Neuronal stem cell (in vitro differentiated cells): ENCODE measurements around the gene PLPP4.
"Not testable (repeated sequence)": the region's sequence is repeated elsewhere in the genome, so short reads cannot be mapped to it uniquely, and the experiment has no call there.

Experiments used
- DNase-seq: peaks from one replicate; pipeline ENCODE4 v3.0.0-alpha.2; 2013; ENCODE audit warnings: low spot score
- H2AFZ ChIP-seq: one replicate; pipeline ENCODE4 v1.6.1; 2013; ENCODE audit warnings: mild to moderate bottlenecking, low read length, inconsistent platforms
- H2AK5ac ChIP-seq: 2 replicates; pipeline ENCODE4 v1.6.1; 2013; ENCODE audit warnings: low read depth, mild to moderate bottlenecking, inconsistent platforms, low read length, moderate library complexity, mixed read lengths
- H2BK120ac ChIP-seq: 2 replicates; pipeline ENCODE4 v1.6.1; 2013; ENCODE audit warnings: low read depth, mild to moderate bottlenecking, inconsistent platforms, low read length, moderate library complexity, mixed read lengths
- H2BK12ac ChIP-seq: one replicate; pipeline ENCODE4 v1.6.1; 2013; ENCODE audit warnings: low read length, inconsistent platforms
- H2BK15ac ChIP-seq: 2 replicates; pipeline ENCODE4 v1.6.1; 2013; ENCODE audit warnings: mild to moderate bottlenecking, low read length, inconsistent platforms, mixed read lengths
- H2BK5ac ChIP-seq: one replicate; pipeline ENCODE4 v1.6.1; 2013; ENCODE audit warnings: inconsistent platforms, mild to moderate bottlenecking, low read length, moderate library complexity
- H3K14ac ChIP-seq: one replicate; pipeline ENCODE4 v1.6.1; 2013; ENCODE audit warnings: low read length, inconsistent platforms
- H3K18ac ChIP-seq: 2 replicates; pipeline ENCODE4 v1.6.1; 2013; ENCODE audit warnings: low read length, inconsistent platforms
- H3K23ac ChIP-seq: 2 replicates; pipeline ENCODE4 v1.6.1; 2013; ENCODE audit warnings: low read depth, mild to moderate bottlenecking, mixed read lengths, low read length, inconsistent platforms; ENCODE audit not compliant: poor library complexity
- H3K27ac ChIP-seq: replicated peaks from 3 replicates; pipeline ENCODE4 v1.5.1; 2013; ENCODE audit warnings: low read length, inconsistent platforms
- H3K27me3 ChIP-seq, 3 experiments: 2 replicates each; pipeline ENCODE4 v1.6.1; 2013; ENCODE audit warnings: low read length in 3 of 3, mild to moderate bottlenecking in 2 of 3, inconsistent platforms in 1 of 3, low read depth in 1 of 3, mixed read lengths in 1 of 3, moderate library complexity in 1 of 3; ENCODE audit not compliant: control insufficient read depth in 3 of 3, insufficient read depth in 3 of 3
- H3K36me3 ChIP-seq, 2 donors: replicated peaks in 1 of 2; 2 replicates each; pipeline ENCODE4 v1.6.1; 2013; ENCODE audit warnings: low read length in 2 of 2; ENCODE audit not compliant: control insufficient read depth in 2 of 2, insufficient read depth in 2 of 2
- H3K4ac ChIP-seq: 2 replicates; pipeline ENCODE4 v1.6.1; 2013; ENCODE audit warnings: inconsistent platforms, mild to moderate bottlenecking, low read length, moderate library complexity
- H3K4me1 ChIP-seq, 2 donors: 1 replicate in 1 of 2; 2 replicates in 1 of 2; pipeline ENCODE4 v1.6.1; 2013; ENCODE audit warnings: low read length in 2 of 2, low read depth in 1 of 2; ENCODE audit not compliant: control insufficient read depth in 2 of 2, insufficient read depth in 1 of 2
- H3K4me2 ChIP-seq: one replicate; pipeline ENCODE4 v1.6.1; 2013; ENCODE audit warnings: mild to moderate bottlenecking, low read length, inconsistent platforms; ENCODE audit not compliant: insufficient read depth, poor library complexity, severe bottlenecking
- H3K4me3 ChIP-seq, 2 donors: 2 replicates each; pipeline ENCODE4 v1.5.1; 2013; ENCODE audit warnings: low read length in 2 of 2, mild to moderate bottlenecking in 2 of 2, inconsistent platforms in 1 of 2, moderate library complexity in 1 of 2
- H3K79me1 ChIP-seq: one replicate; pipeline ENCODE4 v1.6.1; 2013; ENCODE audit warnings: low read depth, mild to moderate bottlenecking, inconsistent platforms, low read length, moderate library complexity
- H3K9ac ChIP-seq: one replicate; pipeline ENCODE4 v1.6.1; 2013; ENCODE audit warnings: mild to moderate bottlenecking, low read depth, low read length, inconsistent platforms; ENCODE audit not compliant: poor library complexity
- H3K9me3 ChIP-seq, 2 donors: replicated peaks in 1 of 2; 2 replicates each; pipeline versions ENCODE3 to v1.6.1; 2013; ENCODE audit warnings: low read length in 2 of 2, mild to moderate bottlenecking in 2 of 2, inconsistent platforms in 1 of 2, low read depth in 1 of 2, mixed read lengths in 1 of 2, moderate library complexity in 1 of 2; ENCODE audit not compliant: control insufficient read depth in 2 of 2, insufficient read depth in 1 of 2
- H4K8ac ChIP-seq: one replicate; pipeline ENCODE4 v1.6.1; 2013; ENCODE audit warnings: low read depth, mild to moderate bottlenecking, inconsistent platforms, low read length, moderate library complexity
- H4K91ac ChIP-seq: one replicate; pipeline ENCODE4 v1.6.1; 2013; ENCODE audit warnings: low read length, low read depth, mild to moderate bottlenecking, inconsistent platforms; ENCODE audit not compliant: poor library complexity
- WGBS, 2 donors: extraction: QIAGEN DNeasy Blood & Tissue Kit; methylation state at CpG; one replicate each; pipeline ENCODE4 v1.1.7; 2013; ENCODE audit warnings: missing lambda C conversion rate in 2 of 2, mixed read lengths in 1 of 2; ENCODE audit not compliant: insufficient read length in 2 of 2, insufficient replicate concordance in 1 of 2; ENCODE audit errors: extremely low coverage in 2 of 2; 5-methylcytosine and 5-hydroxymethylcytosine counted together

The PLPP4 gene

DNA sequence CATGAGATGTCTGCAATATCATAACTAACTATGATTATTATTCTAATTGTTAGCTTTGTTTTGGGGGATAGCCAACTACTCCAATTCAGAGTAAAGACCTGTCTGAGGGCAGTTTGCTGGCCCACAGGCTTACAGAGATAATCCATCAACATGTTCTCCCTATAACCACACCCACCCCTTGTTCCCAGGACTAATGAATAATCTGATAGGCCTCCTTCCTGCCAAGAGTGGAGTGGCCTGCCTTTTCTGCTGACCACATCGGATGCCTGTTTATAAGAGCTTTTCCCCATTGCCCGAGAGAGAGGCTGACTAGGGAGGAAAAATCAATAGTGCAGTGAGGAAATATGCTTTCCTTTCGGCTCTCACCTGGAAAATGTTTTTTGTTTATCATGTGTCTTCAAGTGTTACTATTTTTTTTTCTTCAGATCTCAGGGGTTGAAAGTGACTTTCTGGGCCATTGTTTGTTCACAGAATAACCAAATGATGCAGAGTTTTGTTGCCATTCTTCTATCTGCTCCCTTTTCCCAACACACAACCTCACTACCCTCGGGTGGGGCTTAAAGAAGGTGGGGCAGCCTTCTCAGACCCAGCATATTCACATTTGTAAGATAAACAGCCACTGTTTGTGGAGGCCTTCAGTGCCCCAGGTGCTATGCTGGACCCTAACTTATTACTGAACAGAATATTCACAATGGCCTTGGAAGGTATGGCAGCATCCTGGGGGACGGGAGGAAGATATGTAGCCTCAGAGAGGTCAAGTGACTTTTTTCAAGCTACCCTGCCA lies 38.4 kb downstream of the PLPP4 start:
- Histone ChIP-seq H3K4me3 (no peak overlapping the region), H3K9me3 (no peaks in the 10 kb centered on the region), H2BK120ac (no peak overlapping the region), H4K91ac (no peak overlapping the region), H2AK5ac (no peak overlapping the region), H3K9ac (no peak overlapping the region), H3K27ac (no peak overlapping the region), H2BK15ac (no peak overlapping the region), H3K79me1 (no peaks in the 10 kb centered on the region), H3K36me3 (no peaks in the 10 kb centered on the region), H3K4me2 (no peak overlapping the region), H3K18ac (no peak overlapping the region), H2AFZ (no peak overlapping the region), H3K23ac (no peak overlapping the region), H3K4ac (no peak overlapping the region), H2BK5ac (no peak overlapping the region), H4K8ac (no peak overlapping the region), H2BK12ac (no peak overlapping the region), H3K4me1 (peaks cover 0 to 2% of the 10 kb centered on the region in 2 donors), H3K14ac (no peak overlapping the region), H3K27me3 (no peaks in the 10 kb centered on the region)
- WGBS, 2 donors, result no CpG with 5 or more reads among the region's 5 CpGs
- no peak for DNase-seq

DNA sequence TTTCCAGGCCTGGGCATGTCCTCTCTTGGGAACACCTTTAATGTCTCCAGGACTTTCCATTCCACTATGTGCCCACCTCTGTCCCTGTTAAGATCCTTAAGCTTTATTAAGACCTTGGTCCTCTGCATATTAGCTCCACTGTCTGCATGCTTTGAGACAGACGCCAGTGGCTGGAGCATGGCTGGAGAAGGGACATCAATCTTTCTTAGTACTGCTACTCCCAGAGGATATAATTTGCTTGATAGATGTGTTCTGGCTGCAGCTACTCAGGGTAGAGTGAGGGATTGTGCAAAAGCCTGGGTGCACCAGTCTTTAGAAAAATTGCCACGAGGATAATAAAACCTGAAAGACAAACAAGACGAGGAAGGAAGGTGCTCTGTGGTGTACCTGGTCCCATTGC lies 42.9 kb downstream of the PLPP4 start:
- Histone ChIP-seq H3K23ac (no peak overlapping the region), H3K9ac (no peak overlapping the region), H3K27me3 (no peaks in the 10 kb centered on the region), H4K8ac (no peak overlapping the region), H3K18ac (no peak overlapping the region), H3K4ac (no peak overlapping the region), H2BK120ac (no peak overlapping the region), H3K14ac (no peak overlapping the region), H2AK5ac (no peak overlapping the region), H2BK5ac (no peak overlapping the region), H2AFZ (no peak overlapping the region), H3K9me3 (no peaks in the 10 kb centered on the region), H3K36me3 (no peaks in the 10 kb centered on the region), H3K4me1 (no peaks in the 10 kb centered on the region), H3K4me2 (no peak overlapping the region), H4K91ac (no peak overlapping the region), H2BK12ac (no peak overlapping the region), H2BK15ac (no peak overlapping the region), H3K79me1 (no peaks in the 10 kb centered on the region), H3K4me3 (no peak overlapping the region), H3K27ac (no peak overlapping the region)
- WGBS, 2 donors, result no CpG with 5 or more reads among the region's 3 CpGs
- no peak for DNase-seq

DNA sequence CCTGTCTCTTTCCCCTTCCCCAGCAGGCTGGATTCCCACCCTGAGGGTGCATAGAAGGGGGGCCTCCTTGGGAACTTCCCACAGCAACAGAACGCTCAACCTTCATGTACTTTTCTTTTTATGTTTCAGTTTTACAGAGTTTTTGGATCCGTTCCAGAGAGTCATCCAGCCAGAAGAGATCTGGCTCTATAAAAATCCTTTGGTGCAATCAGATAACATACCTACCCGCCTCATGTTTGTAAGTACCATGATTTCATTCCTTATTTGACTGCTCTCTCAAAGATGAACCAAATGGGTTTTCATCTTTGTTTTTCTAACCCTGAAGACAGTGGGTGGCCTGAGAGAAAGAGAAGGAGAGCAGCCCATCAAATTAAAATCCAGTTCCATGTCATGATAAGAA lies 46.7 kb downstream of the PLPP4 start:
- Histone ChIP-seq H3K36me3 (no peaks in the 10 kb centered on the region), H3K4ac (no peak overlapping the region), H3K79me1 (no peaks in the 10 kb centered on the region), H3K4me2 (no peak overlapping the region), H2BK12ac (no peak overlapping the region), H3K27me3 (no peaks in the 10 kb centered on the region), H3K14ac (no peak overlapping the region), H2BK15ac (no peak overlapping the region), H3K9ac (no peak overlapping the region), H2BK5ac (no peak overlapping the region), H3K4me3 (no peak overlapping the region), H2BK120ac (no peak overlapping the region), H3K4me1 (no peaks in the 10 kb centered on the region), H3K9me3 (no peaks in the 10 kb centered on the region), H4K8ac (no peak overlapping the region), H4K91ac (no peak overlapping the region), H3K23ac (no peak overlapping the region), H2AFZ (no peak overlapping the region), H3K27ac (no peak overlapping the region), H2AK5ac (no peak overlapping the region), H3K18ac (no peak overlapping the region)
- DNase-seq, result no peak
- WGBS, 2 donors, result no CpG with 5 or more reads among the region's 3 CpGs

DNA sequence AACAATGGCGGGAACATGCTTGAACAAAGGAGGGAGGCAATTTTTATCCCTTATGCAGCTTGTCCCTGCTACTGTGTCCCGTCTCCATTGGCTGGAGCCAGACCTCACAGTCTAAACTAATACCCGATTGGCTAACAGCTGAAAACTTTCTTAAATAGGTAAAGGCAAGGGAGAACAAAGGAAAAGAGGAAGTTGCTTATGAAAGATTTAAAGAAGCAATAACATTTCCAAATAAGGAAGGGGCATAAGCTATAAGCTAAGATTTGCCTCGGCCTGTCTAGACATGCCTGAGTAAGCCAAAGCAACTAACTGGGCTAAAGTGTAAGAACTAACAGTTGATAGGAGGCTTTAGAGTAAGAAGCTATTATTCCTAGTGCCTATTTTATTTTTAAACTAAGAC lies 47.2 kb downstream of the PLPP4 start:
- H3K79me1 ChIP-seq, H2BK12ac ChIP-seq, H2BK5ac ChIP-seq, H3K36me3 ChIP-seq, H3K4ac ChIP-seq, H3K27me3 ChIP-seq, H3K14ac ChIP-seq, H3K9ac ChIP-seq, H3K27ac ChIP-seq, H2BK120ac ChIP-seq, H3K4me1 ChIP-seq, H4K91ac ChIP-seq, H2BK15ac ChIP-seq, H3K18ac ChIP-seq, H3K4me3 ChIP-seq, H2AFZ ChIP-seq, H3K9me3 ChIP-seq, H3K4me2 ChIP-seq, H3K23ac ChIP-seq, H4K8ac ChIP-seq, DNase-seq, H2AK5ac ChIP-seq: not testable (repeated sequence)
- no CpG with 5 or more reads among the region's 4 CpGs for WGBS, 2 donors
